HepG2 (cell line): ENCODE results near the gene ACAA2. TPM values are rescaled to one million over a fixed set of nuclear protein-coding genes. Genes with fewer than 3 reads are reported as not detected.

ENCODE experiments used
- ATAC-seq: fragments of 200-7000 bp; cut with Tn5 transposase; 3 replicates; pipeline ENCODE4 v1.9.1; 2020; ENCODE audit warnings: mild to moderate bottlenecking, moderate library complexity
- BruUV-seq: library from RNA; stranded (reverse); fragments of 400-500 nt; replicated peaks from 2 replicates; lab custom pipeline; 2021; lab: Mats Ljungman, UMichigan
- CTCF ChIA-PET: fragments of 300-600 bp; formaldehyde crosslinking; extraction: SDS; loops from one replicate; lab custom pipeline; 2021; ENCODE audit warnings: low total read pairs, inconsistent platforms, low intra/inter-chr PET ratio; lab: Yijun Ruan, JAX
- POLR2A ChIA-PET: fragments of 350-600 bp; sonication (Branson Sonifier 250); formaldehyde crosslinking; loops from one replicate; lab custom pipeline; 2020; ENCODE audit warnings: antibody characterized with exemption, inconsistent platforms; lab: Yijun Ruan, JAX
- DNase-seq: peaks from one replicate; pipeline ENCODE4 v3.0.0-alpha.2; 2015; ENCODE audit warnings: low spot score
- FAIRE-seq: peaks from 3 replicates; lab custom pipeline; 2011; peaks lifted over from hg19 to GRCh38; lab: Jason Lieb, UNC
- H2AFZ ChIP-seq: one replicate; pipeline ENCODE4 v1.6.1; 2011; ENCODE audit warnings: low read length, inconsistent platforms
- H3K27ac ChIP-seq: fragments of 300-600 bp; 3 replicates; pipeline ENCODE4 v1.8.0; 2011; ENCODE audit warnings: mixed run types, mild to moderate bottlenecking, mixed read lengths, low read length, inconsistent platforms; ENCODE audit not compliant: insufficient read depth; ENCODE audit errors: extremely low read length
- H3K27me3 ChIP-seq, 2 experiments: fragments of 200-600 bp in 1 of 2; 2 replicates in 1 of 2; 3 replicates in 1 of 2; pipeline versions ENCODE4 v1.6.0 to v1.8.0; 2011; ENCODE audit warnings: low read length in 2 of 2, mild to moderate bottlenecking in 2 of 2, moderate library complexity in 2 of 2, inconsistent platforms in 1 of 2; ENCODE audit not compliant: insufficient read depth in 2 of 2, control insufficient read depth in 1 of 2
- H3K36me3 ChIP-seq, 2 experiments: fragments of 200-600 bp in 1 of 2; replicated peaks in 1 of 2; 2 replicates in 1 of 2; 3 replicates in 1 of 2; pipeline versions ENCODE4 v1.5.1 to v1.8.0; 2011; ENCODE audit warnings: low read length in 2 of 2, inconsistent platforms in 1 of 2; ENCODE audit not compliant: insufficient read depth in 2 of 2, control insufficient read depth in 1 of 2
- H3K4me1 ChIP-seq: 2 replicates; pipeline ENCODE4 v1.5.1; 2012; ENCODE audit warnings: low read length, inconsistent platforms; ENCODE audit not compliant: insufficient read depth
- H3K4me2 ChIP-seq: 2 replicates; pipeline ENCODE4 v1.6.0; 2011; ENCODE audit warnings: low read depth, low read length, inconsistent platforms
- H3K4me3 ChIP-seq, 3 experiments: fragments of 200-600 bp in 1 of 3; sonication (generic), shearing (Covaris generic) in 1 of 3; replicated peaks in 1 of 3; 2 replicates each; pipeline ENCODE4 v1.5.1; 2011 to 2016; ENCODE audit warnings: low read length in 3 of 3, inconsistent platforms in 2 of 3, low read depth in 2 of 3, mild to moderate bottlenecking in 2 of 3, control low read depth in 1 of 3, mixed read lengths in 1 of 3; ENCODE audit not compliant: insufficient read depth in 1 of 3
- H3K79me2 ChIP-seq: one replicate; pipeline ENCODE4 v1.6.1; 2011; ENCODE audit warnings: low read length, inconsistent platforms; ENCODE audit not compliant: insufficient read depth
- H3K9ac ChIP-seq: 2 replicates; pipeline ENCODE4 v1.6.0; 2011; ENCODE audit warnings: mild to moderate bottlenecking, low read depth, low read length, inconsistent platforms; ENCODE audit not compliant: insufficient read depth
- H3K9me3 ChIP-seq: 2 replicates; pipeline ENCODE4 v1.5.1; 2012; ENCODE audit warnings: mild to moderate bottlenecking, low read length
- H4K20me1 ChIP-seq: 2 replicates; pipeline ENCODE4 v1.6.0; 2011; ENCODE audit warnings: inconsistent platforms, mild to moderate bottlenecking, low read length, moderate library complexity; ENCODE audit not compliant: insufficient read depth
- DNMT1 ChIP-seq: sonication (generic); formaldehyde crosslinking; IDR thresholded peaks from 2 replicates; pipeline ENCODE4 v1.5.1; 2020; ENCODE audit warnings: mild to moderate bottlenecking, missing genetic modification reagents
- FOSL2 ChIP-seq: sonication (generic); formaldehyde crosslinking; IDR thresholded peaks from 2 replicates; pipeline ENCODE4 v1.4.0; 2020; ENCODE audit warnings: missing genetic modification reagents
- RFX3 ChIP-seq: IDR thresholded peaks from 2 replicates; pipeline ENCODE4 v1.6.1; 2016; ENCODE audit warnings: missing biosample characterization, missing genetic modification reagents
- SUZ12 ChIP-seq: fragments of 150-350 bp; IDR thresholded peaks from 2 replicates; pipeline ENCODE4 v1.6.1; 2014; ENCODE audit warnings: low read depth, low read length
- ZNF260 ChIP-seq: sonication (generic); formaldehyde crosslinking; IDR thresholded peaks from 2 replicates; pipeline ENCODE4 v1.4.0; 2020; ENCODE audit warnings: missing genetic modification reagents, low read depth, mild to moderate bottlenecking, borderline replicate concordance
- ZNF496 ChIP-seq: sonication (generic); formaldehyde crosslinking; IDR thresholded peaks from 2 replicates; pipeline ENCODE4 v1.8.1; 2023; ENCODE audit warnings: mild to moderate bottlenecking, moderate library complexity, missing genetic modification reagents; ENCODE audit not compliant: insufficient replicate concordance
- WGBS: methylation state at CpG from one replicate; pipeline ENCODE4 v1.1.6; 2017; ENCODE audit warnings: low lambda C conversion rate; 5-methylcytosine and 5-hydroxymethylcytosine counted together
- in situ Hi-C: cut with HindIII; loops from 2 replicates; pipeline ENCODE4 v1.10.0; 2017; ENCODE audit warnings: low pct_unique_long_range_greater_than_20kb; ENCODE audit not compliant: extremely low pct_ligation_motif_present
- intact Hi-C: fragments of 100-400 bp; cut with micrococcal nuclease; formaldehyde crosslinking; loops from one replicate; pipeline ENCODE4 v1.10.0; 2022; ENCODE audit not compliant: unreplicated experiment
- polyA plus RNA-seq, 8 experiments: library from polyadenylated mRNA; depleted of rRNA in 3 of 8; stranded (reverse) in 7 of 8; unstranded in 1 of 8; fragments of >200 nt; fragmentation: Illumina TruSeq in 4 of 8; extraction: Trizol in 4 of 8; gene quantifications; 2 replicates each; pipeline versions ENCODE4 v1.2.1 to v1.2.3, GENCODE V29; 2011 to 2016; ENCODE audit warnings: low read depth in 4 of 8, missing spikeins in 1 of 8, mixed read lengths in 1 of 8; ENCODE audit not compliant: insufficient read depth in 1 of 8
- total RNA-seq, 5 experiments: library from RNA; depleted of rRNA; stranded (reverse); fragments of >200 nt; fragmentation: Illumina TruSeq; extraction: Trizol; gene quantifications; 2 replicates each; pipeline ENCODE4 v1.2.3, GENCODE V29; 2016; ENCODE audit warnings: low read depth in 1 of 5
- TF ChIP-seq, protein P1 (sequence below): sonication (generic); formaldehyde crosslinking; IDR thresholded peaks from 2 replicates; pipeline ENCODE4 v1.4.0; 2020; ENCODE audit warnings: missing genetic modification reagents

The ACAA2 gene
- total and polyA plus RNA-seq, 2 of the 13 experiments (the other 11 are each of a cell fraction or from before 2014, with no cell fraction given), result 51.6 to 182 TPM

DNA sequence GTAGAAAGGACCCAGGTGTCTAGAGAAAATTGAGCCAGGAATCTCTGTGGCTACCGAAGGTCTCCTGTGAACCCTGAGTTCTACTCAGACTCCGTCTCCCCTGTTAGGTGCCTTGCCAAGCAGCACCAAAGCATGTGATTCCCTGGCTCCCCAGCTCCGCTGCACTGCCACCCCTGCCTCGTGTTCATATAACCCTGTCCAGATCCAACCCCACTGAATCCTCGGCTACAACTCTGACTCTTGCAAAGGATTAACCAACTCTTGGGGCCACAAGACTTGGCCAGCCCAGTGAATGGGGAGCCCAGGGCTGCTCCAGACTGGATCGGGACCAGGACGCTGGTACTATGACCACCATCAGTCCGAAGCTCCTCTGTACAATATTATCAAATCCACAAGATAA, 37.3 kb upstream of the ACAA2 start (continued):
- TF ChIP-seq DNMT1 (CRISPR knock-in tag), result no peak
- TF ChIP-seq, all 625 proteins: peak for 0

DNA sequence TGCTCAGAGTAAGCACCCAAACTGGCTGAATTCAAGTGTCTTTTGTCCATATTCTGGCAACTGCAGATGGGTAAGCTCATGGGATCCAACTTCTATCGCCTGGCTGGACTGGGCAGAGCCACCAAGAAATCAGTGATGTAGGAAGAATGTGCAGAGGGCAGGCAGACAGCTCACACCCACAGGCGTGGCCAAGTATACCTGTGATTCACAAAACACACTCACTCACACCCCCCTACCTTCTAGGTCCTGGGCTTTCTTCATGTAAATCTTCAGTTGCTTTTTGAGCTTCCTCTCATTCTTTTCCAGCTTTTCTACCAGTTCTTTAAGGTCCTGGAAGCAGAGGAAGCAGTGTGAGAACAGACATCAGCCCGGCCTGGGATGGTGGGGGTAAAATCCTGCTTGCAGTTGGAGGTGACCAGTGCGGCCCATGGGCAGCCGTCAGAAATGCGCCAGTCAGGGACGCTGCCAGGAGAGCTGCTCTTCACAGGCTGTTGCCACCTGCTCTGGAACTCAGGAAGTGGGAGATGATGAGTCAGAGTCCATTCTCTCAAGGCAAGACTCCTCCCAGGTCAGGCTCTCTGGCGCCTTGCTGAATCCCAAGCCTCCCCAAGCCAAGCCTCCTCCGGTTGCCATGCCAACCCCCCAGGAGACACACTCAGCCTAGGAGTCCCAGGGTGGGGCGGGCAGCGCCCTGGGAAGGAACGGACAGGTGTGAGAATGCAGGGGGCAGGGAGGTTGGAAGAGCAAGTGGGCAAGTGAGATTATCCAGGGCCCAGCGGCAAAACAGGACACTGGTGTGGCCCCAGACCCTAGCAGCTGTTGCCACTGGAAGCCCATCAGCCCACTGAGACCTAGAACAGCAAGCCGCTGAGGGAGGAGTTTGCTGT, 36.2 kb upstream of the ACAA2 start:
- peak; percentile 69 for TF ChIP-seq FOSL2 (CRISPR knock-in tag)
- TF ChIP-seq ZNF496 (CRISPR knock-in tag), result no peak
- TF ChIP-seq, protein P1, sequence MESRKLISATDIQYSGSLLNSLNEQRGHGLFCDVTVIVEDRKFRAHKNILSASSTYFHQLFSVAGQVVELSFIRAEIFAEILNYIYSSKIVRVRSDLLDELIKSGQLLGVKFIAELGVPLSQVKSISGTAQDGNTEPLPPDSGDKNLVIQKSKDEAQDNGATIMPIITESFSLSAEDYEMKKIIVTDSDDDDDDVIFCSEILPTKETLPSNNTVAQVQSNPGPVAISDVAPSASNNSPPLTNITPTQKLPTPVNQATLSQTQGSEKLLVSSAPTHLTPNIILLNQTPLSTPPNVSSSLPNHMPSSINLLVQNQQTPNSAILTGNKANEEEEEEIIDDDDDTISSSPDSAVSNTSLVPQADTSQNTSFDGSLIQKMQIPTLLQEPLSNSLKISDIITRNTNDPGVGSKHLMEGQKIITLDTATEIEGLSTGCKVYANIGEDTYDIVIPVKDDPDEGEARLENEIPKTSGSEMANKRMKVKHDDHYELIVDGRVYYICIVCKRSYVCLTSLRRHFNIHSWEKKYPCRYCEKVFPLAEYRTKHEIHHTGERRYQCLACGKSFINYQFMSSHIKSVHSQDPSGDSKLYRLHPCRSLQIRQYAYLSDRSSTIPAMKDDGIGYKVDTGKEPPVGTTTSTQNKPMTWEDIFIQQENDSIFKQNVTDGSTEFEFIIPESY (CRISPR knock-in tag), result peak; percentile 87
- no peak for TF ChIP-seq SUZ12
- TF ChIP-seq ZNF260 (CRISPR knock-in tag), result no peak
- TF ChIP-seq RFX3, result peak; percentile 53; the same call in 1 of the 2 replicates
- Histone ChIP-seq H3K9me3 (no peaks in the 10 kb centered on the region), H3K4me1 (0 out of 2 replicates have a peak, but pooled peaks cover 14% of the 10 kb centered on the region), H3K79me2 (no peaks in the 10 kb centered on the region), H3K4me2 (no peak overlapping the region), H2AFZ (no peak overlapping the region), H3K27me3 (no peaks in the 10 kb centered on the region), H3K27ac (no peak overlapping the region), H3K9ac (no peak overlapping the region), H4K20me1 (no peaks in the 10 kb centered on the region), H3K4me3 (no peak overlapping the region), H3K36me3 (peaks cover 7 to 33% of the 10 kb centered on the region in 2 experiments; a peak in 4 of 5 replicates)
- ATAC-seq (peak; percentile 24; the same call in 2 of the 3 replicates), DNase-seq (peak; percentile 42), FAIRE-seq (no peak)
- POLR2A ChIA-PET, result no interaction called here
- BruUV-seq, result no TSS peak
- WGBS, result 83% methylated on average over 9 of the region's 14 CpGs
- in situ Hi-C loops (no loop called here), intact Hi-C loops (no loop called here)
- CTCF ChIA-PET, result no interaction called here
